NCI-H1694 treated with DMSO at 0.1 percent for 48 hours (cell line): ENCODE results near the gene RHBDF1.
"Not testable (repeated sequence)": the region's sequence is repeated elsewhere in the genome, so short reads cannot be mapped to it uniquely, and the experiment has no call there.

Source experiments
- DNase-seq: peaks from one replicate; lab custom pipeline; 2025; lab: John Stamatoyannopoulos, UW

The RHBDF1 gene

DNA sequence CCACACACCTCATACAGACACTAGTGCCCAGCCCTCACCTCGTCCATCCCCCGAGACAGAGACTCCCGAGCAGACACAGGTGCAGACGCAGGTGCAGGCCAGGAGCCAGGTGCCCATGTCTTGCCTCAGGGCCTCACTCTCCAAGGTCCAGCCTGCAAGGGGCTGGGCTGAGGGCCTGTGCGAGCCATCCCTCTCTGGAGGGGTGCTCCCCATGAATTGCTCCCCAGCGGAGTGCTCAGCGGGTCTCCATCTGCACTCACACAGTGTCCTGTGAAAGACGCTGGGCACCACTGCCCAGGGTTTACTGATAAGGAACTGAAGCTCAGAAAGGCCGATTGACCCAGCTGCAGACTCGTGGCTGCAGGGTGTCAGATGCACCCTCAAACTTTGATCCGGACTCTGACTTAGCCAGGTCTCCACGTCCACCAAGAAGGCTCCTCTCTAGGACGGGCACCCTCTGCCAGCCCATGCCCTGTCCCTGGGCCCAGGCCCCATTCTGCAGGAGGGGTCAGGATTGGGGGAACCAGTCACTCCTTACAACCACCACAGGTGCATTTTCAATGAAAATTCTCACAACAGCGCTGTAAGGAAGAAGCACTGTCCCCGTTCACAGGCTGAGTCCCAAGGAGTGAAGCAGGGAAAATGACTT is 36.0 kb downstream of the RHBDF1 start:
- no peak for DNase-seq

DNA sequence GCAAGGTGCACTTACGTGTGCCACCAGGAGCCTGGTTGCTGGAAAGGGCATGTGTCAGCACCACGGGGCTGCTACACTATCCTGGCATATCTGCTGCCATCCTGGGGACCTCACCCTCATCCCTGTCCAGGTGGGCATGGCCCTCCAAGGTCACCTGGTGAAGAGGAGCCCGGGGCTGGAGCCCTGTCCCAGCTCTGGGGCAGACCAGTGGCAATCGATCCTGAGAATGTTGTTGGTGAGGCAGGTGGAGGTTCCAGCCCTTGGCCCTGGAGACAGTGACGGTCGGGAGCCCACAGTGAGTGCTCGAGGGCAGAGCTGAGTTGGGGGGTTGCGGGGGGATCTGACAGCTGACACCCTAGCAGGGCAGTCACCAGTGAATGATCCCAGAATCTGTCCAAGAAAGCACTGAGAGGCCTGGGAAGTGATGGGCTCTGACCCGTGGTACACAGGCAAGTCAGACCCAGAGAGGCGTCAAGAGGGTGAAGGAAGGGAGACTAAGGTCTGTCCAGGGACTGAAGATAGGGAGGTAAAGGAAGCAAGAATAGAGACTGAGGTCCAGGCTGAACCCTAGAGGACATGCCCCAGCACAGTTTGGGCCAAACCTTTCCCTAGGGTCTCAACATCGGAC is 36.6 kb downstream of the RHBDF1 start:
- DNase-seq, result no peak

DNA sequence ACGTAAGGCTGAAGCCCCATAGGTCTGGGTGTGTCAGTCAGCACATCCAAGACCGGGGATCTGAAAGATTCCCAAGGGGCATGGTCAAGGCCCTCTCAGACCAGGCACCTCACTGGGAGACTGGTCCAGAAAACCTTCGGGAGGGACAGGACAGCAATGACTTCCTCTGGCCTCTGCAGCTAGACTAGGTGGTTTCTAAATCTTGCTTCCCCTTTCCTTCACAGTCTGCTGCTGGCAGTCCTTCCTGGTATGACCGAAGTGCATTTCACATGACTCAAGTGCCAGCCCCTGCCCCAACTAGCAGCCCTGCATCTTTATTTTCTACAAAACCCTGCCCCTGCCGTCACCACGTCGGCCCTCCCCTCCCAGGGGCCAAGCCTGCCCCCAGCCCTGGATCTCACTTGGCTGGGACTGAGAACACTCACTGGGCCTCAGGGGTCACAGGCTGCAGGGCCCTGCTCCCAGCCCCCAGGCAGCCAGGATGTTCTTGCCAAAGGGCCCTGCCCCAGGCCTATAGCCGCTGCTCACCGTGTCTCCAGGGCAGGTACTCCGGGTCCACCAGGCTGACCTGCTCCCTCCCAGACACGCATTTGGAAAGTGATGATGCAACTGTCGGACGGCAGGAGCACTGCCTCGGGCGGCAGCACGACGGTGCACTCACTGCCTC is 37.3 kb downstream of the RHBDF1 start:
- DNase-seq, result no peak

DNA sequence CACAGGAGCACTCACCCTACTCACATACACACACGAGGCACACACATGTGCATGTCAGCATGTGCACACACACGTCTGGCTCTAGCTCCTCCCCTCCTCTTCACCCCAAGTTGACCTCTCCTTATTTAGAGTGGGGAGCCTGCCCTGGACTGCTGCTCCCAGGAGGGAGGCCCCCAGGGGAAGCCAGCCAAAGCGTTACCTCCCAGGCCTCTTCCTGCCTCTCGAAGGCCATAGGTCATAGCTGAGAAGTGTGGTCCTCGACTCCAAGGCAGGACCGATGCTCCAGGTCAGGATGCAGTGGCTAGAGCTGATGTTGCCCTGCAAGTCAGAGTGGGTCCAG is 37.8 kb downstream of the RHBDF1 start:
- DNase-seq, result no peak

DNA sequence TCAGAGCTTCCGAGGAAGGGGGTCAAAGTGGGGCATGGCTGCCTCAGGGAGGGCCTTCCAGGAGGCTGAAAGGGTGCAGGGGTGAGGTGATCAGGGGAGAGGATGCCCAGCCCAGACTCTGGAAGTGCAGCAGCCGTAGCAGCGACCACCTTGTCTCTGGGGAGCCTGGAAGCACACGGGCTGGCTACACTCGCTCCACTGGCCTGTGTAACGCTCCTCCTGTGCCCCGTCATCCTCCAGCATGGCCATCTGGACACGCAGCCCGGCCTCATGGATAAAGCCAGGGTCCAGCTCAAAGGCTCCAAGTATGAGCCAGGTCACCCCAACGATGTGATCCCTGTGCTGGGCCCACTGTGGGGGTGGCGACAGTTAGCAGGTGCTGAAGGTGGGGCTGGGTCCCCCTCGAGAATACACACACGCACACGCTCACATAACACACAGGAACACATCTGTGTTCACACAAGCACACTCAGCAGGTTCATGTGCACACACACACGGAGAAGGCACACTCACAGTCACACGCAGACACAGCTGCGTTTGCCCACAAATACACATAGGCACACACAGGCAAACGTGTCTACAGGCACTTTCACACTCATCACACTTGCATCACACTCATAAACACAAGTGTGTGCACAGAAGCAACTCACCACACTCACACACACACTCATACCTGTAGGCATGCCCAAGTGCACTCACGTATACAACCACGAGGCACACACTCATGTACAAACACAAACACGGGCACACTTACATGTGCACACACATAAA is 38.4 kb downstream of the RHBDF1 start:
- no peak for DNase-seq

DNA sequence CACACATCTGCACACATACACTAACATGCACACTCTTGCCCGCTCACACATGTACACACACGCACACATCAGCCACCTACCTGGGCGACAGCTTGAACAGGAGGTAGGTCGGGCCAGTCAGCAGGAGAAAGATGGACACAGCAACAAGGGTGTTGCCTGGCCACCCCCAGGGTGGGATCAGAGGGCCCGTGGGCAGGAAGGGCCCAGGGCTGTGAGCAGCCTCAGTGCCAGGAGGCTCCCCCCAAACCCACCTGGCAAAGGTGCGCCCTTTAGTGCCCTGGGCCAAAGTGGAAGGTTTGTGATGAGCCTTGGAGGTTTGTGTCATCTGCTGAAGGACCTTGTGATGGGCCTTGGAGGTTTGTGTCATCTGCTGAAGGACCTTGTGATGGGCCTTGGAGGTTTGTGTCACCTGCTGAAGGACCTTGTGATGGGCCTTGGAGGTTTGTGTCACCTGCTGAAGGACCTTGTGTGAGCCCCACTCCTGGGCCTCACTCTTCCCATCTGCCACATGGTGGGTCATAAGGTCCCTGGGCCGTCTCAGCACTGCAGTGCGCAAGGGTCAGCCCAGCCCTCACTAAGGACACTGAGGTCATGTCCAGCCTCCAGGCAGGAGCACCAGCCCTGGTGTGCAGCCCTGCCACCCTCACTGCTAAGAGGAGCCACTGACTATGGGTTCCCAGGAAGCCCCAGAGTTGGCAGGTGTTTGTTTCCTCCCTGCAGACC is 39.1 kb downstream of the RHBDF1 start:
- not testable (repeated sequence) for DNase-seq

DNA sequence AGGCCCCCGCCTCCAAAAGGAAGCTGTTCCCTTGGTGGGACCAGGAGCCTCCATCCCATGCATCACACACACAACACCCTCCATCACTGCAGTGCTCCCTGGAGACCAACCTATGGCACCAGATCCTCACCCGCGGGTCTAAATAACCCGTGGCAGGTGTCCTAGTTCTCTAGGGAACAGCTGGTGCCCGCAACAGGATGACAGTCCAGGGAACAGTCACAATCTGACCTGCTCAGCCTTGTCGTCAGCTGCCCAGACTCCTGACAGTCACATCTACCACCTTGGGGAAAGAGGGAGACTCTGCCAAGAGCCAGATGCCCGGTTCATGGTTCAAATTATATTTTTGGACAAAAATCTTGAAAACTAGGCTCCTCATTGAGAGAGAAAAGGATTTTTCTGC is 41.8 kb downstream of the RHBDF1 start:
- DNase-seq, result not testable (repeated sequence)

DNA sequence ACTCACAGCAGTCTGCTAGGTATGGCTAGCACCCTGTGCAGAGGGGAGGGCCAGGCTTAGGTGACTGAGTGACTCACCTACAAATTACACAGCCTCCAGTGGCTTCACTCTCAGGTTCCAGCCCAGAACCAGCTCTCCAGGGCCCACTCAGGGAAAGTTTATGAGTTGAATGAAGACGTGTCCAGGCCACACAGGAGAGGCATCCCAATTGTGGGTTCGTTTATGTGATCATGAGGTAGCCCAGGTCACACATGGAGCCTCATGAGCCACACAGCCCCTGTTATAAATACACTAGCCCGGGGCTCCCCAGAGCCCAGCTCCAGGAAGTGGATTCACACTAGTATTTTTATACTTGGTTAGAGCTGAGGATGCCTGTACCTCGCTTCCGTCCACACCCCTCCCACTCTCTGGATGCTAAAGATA is 46.5 kb downstream of the RHBDF1 start:
- not testable (repeated sequence) for DNase-seq

DNA sequence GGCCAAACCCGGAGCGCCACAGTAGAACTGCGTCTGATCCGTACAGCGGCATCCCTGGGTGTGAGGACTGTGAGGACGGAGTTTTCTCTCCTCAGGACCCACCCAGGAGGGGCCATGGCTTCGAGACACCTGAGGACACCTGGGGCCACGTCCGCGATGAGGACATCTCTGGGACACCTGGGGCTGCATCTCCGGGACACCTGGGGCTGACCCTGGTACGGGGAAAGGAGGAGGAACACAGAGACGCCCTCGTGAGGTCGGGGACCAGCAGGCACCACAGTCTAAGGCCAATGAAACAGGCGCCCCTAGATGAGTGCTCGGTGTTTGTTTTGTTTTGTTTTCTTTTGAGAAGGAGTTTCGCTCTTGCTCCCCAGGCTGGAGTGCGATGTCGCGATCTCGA is 48.3 kb downstream of the RHBDF1 start:
- DNase-seq, result not testable (repeated sequence)

DNA sequence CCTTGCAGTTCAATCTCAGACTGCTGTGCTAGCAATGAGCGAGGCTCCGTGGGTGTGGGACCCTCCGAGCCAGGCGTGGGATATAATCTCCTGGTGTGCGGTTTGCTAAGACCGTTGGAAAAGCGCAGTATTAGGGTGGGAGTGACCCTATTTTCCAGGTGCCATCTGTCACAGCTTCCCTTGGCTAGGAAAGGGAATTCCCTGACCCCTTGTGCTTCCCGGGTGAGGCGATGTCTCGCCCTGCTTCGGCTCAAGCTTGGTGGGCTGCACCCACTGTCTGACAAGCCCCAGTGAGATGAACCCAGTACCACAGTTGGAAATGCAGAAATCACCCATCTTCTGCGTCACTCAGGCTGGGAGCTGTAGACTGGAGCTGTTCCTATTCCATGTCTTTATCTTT is 51.5 kb downstream of the RHBDF1 start:
- not testable (repeated sequence) for DNase-seq

DNA sequence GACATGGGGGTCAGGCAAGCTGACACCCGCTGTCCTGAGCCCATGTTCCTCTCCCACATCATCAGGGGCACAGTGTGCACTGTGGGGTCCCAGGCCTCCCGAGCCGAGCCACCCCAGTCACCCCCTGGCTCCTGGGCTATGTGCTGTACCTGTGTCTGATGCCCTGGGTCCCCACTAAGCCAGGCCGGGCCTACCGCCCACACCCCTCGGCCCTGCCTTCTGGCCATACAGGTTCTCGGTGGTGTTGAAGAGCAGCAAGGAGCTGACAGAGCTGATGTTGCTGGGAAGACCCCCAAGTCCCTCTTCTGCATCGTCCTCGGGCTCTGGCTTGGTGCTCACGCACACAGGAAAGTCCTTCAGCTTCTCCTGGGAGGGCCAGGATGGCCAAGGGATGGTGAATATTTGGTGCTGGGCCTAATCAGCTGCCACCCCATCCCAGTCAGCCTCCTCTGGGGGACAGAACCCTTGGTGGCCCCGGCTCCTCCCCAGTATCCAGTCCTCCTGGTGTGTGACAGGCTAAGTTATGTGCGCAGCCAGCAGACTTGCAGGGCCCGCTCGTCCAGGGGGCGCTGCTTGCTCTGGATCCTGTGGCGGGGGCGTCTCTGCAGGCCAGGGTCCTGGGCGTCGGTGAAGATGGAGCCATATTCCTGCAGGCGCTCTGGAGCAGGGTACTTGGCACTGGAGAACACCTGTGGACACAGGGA is 55.2 kb downstream of the RHBDF1 start:
- not testable (repeated sequence) for DNase-seq

DNA sequence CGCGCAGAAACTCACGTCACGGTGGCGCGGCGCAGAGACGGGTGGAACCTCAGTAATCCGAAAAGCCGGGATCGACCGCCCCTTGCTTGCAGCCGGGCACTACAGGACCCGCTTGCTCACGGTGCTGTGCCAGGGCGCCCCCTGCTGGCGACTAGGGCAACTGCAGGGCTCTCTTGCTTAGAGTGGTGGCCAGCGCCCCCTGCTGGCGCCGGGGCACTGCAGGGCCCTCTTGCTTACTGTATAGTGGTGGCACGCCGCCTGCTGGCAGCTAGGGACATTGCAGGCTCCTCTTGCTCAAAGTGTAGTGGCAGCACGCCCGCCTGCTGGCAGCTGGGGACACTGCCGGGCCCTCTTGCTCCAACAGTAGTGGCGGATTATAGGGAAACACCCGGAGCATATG is 61.7 kb downstream of the RHBDF1 start:
- DNase-seq, result peak; percentile 47

DNA sequence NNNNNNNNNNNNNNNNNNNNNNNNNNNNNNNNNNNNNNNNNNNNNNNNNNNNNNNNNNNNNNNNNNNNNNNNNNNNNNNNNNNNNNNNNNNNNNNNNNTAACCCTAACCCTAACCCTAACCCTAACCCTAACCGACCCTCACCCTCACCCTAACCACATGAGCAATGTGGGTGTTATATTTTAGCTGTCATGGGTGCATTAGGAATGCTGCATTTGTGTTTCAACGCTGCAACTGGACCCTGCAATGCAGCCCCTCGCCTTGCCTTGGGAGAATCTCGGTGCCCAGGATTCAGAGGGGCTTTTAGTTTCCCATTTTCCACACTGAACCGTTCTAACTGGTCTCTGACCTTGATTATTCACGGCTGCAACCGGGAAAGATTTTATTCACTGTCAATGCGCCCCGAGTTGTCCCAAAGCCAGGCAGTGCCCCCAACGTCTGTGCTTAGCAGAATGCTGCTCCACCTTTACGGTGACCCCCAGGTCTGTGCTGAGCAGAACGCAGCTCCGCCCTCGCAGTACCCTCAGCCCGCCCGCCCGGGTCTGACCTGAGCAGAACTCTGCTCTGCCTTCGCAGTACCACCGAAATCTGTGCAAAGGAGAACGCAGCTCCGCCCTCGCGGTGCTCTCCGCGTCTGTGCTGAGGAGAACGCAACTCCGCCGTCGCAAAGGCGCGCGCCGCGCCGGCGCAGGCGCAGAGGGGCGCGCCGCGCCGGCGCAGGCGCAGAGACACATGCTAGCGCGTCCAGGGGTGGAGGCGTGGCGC is 62.3 kb downstream of the RHBDF1 start:
- DNase-seq, result no peak
